IMR-90 (cell line): ENCODE measurements around the gene KRTAP10-7.

ENCODE experiments used
- CEBPB ChIP-seq: IDR thresholded peaks from 2 replicates; pipeline ENCODE4 v1.6.1; 2012; ENCODE audit warnings: low read depth, low read length, improper control_type of control experiment
- FOS ChIP-seq: fragments of 150-350 bp; IDR thresholded peaks from 2 replicates; pipeline ENCODE4 v1.6.1; 2016; ENCODE audit warnings: low read depth, low read length
- NFE2L2 ChIP-seq: fragments of 150-350 bp; IDR thresholded peaks from 2 replicates; pipeline ENCODE4 v1.6.1; 2016; ENCODE audit warnings: low read depth, mild to moderate bottlenecking, low read length
- POLR2A ChIP-seq: IDR thresholded peaks from 2 replicates; pipeline ENCODE4 v1.6.1; 2012; ENCODE audit warnings: mild to moderate bottlenecking, low read depth, low read length
- RAD21 ChIP-seq: IDR thresholded peaks from 2 replicates; pipeline ENCODE4 v1.6.1; 2012; ENCODE audit warnings: low read length, improper control_type of control experiment
- SMC3 ChIP-seq: fragments of 150-350 bp; IDR thresholded peaks from 2 replicates; pipeline ENCODE4 v1.6.1; 2016; ENCODE audit warnings: low read depth, mild to moderate bottlenecking, antibody characterized with exemption, low read length, moderate library complexity
- TF ChIP-seq, protein P1 (sequence below): conservative IDR thresholded peaks from 2 replicates; pipeline ENCODE4 v1.5.1; 2012; ENCODE audit warnings: mild to moderate bottlenecking, low read depth, low read length, improper control_type of control experiment
- TF ChIP-seq, protein P2 (sequence below): fragments of 150-350 bp; IDR thresholded peaks from 2 replicates; pipeline ENCODE4 v1.6.1; 2017; ENCODE audit warnings: mild to moderate bottlenecking, antibody characterized with exemption, low read length, low read depth

DNA sequence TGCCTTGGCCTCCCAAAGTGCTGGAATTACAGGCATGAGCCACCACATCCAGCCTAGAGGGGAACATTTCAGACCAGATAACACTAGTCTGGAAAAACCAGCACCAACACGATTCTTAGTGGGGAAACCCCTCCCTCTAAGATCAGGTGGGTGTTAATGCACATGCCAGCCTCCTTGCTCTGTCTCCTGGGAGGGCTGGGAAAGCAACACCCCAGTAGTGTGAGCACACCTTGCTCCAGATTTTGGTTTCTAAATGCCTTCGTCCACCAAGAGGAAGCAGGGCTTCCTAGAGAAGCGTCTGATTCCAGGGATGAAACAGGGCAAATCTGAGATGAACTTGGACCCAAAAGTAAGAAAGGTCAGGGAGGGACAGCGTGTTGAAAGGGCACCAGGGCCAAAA, 29.1 kb upstream of the KRTAP10-7 start:
- TF ChIP-seq, protein P1, sequence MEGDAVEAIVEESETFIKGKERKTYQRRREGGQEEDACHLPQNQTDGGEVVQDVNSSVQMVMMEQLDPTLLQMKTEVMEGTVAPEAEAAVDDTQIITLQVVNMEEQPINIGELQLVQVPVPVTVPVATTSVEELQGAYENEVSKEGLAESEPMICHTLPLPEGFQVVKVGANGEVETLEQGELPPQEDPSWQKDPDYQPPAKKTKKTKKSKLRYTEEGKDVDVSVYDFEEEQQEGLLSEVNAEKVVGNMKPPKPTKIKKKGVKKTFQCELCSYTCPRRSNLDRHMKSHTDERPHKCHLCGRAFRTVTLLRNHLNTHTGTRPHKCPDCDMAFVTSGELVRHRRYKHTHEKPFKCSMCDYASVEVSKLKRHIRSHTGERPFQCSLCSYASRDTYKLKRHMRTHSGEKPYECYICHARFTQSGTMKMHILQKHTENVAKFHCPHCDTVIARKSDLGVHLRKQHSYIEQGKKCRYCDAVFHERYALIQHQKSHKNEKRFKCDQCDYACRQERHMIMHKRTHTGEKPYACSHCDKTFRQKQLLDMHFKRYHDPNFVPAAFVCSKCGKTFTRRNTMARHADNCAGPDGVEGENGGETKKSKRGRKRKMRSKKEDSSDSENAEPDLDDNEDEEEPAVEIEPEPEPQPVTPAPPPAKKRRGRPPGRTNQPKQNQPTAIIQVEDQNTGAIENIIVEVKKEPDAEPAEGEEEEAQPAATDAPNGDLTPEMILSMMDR: no peak
- TF ChIP-seq CEBPB (no peak), POLR2A (no peak), RAD21 (no peak), FOS (no peak), SMC3 (no peak), NFE2L2 (no peak)
- TF ChIP-seq, protein P2, sequence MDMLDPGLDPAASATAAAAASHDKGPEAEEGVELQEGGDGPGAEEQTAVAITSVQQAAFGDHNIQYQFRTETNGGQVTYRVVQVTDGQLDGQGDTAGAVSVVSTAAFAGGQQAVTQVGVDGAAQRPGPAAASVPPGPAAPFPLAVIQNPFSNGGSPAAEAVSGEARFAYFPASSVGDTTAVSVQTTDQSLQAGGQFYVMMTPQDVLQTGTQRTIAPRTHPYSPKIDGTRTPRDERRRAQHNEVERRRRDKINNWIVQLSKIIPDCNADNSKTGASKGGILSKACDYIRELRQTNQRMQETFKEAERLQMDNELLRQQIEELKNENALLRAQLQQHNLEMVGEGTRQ: no peak
